ENCODE results near the gene LRCH1.
"Not testable (repeated sequence)": the region's sequence is repeated elsewhere in the genome, so short reads cannot be mapped to it uniquely, and the experiment has no call there.

LRCH1 gene, protein sequence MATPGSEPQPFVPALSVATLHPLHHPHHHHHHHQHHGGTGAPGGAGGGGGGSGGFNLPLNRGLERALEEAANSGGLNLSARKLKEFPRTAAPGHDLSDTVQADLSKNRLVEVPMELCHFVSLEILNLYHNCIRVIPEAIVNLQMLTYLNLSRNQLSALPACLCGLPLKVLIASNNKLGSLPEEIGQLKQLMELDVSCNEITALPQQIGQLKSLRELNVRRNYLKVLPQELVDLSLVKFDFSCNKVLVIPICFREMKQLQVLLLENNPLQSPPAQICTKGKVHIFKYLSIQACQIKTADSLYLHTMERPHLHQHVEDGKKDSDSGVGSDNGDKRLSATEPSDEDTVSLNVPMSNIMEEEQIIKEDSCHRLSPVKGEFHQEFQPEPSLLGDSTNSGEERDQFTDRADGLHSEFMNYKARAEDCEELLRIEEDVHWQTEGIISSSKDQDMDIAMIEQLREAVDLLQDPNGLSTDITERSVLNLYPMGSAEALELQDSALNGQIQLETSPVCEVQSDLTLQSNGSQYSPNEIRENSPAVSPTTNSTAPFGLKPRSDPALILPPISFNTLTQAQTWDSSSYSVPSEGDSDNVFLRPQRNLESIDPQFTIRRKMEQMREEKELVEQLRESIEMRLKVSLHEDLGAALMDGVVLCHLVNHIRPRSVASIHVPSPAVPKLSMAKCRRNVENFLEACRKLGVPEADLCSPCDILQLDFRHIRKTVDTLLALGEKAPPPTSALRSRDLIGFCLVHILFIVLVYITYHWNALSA

DNA sequence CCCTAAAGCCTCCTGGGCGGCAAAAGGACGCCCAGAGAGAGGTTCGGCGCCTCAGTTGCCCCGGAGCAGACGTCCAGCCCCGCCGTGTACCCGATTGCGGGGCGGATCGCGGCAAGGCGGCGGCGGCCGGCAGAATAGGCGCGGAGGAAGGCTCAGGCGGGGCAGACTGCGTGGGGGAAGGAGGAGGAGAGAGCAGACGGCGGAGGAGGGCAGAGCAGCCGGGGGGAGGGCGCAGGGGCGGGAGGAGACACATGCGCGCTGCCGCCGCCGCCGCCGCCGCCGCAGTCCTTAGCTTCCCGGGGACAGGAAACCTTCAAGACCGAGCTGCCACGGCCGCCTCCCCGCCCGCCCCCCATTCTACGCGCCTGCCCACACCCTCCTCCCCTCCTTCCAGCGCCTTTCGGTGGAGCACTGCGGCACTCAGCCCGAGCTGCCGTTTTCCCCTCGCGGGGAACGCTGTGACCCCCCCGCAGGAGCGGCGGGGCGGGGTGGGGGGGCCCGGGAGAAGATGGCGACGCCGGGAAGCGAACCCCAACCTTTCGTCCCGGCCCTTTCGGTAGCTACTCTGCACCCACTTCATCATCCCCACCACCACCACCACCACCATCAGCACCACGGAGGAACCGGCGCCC is at the start of gene LRCH1:
Gene LRCH1, plus strand, starts transcription at position 282 of the 632 bp plus-strand sequence. Its CDS starts 227 bp downstream, at position 509.
- TF ChIP-seq, protein P1, sequence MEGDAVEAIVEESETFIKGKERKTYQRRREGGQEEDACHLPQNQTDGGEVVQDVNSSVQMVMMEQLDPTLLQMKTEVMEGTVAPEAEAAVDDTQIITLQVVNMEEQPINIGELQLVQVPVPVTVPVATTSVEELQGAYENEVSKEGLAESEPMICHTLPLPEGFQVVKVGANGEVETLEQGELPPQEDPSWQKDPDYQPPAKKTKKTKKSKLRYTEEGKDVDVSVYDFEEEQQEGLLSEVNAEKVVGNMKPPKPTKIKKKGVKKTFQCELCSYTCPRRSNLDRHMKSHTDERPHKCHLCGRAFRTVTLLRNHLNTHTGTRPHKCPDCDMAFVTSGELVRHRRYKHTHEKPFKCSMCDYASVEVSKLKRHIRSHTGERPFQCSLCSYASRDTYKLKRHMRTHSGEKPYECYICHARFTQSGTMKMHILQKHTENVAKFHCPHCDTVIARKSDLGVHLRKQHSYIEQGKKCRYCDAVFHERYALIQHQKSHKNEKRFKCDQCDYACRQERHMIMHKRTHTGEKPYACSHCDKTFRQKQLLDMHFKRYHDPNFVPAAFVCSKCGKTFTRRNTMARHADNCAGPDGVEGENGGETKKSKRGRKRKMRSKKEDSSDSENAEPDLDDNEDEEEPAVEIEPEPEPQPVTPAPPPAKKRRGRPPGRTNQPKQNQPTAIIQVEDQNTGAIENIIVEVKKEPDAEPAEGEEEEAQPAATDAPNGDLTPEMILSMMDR (IDR thresholded peaks at IDR 0.05): no peak
- peak within 1 kb of the TSS; percentile 88 for H3K4me3 ChIP-seq
- H3K27ac ChIP-seq: peak within 1 kb of the TSS; percentile 93 to 94
- peak; percentile 92 for DNase-seq (ENCODE audit: low spot score)

DNA sequence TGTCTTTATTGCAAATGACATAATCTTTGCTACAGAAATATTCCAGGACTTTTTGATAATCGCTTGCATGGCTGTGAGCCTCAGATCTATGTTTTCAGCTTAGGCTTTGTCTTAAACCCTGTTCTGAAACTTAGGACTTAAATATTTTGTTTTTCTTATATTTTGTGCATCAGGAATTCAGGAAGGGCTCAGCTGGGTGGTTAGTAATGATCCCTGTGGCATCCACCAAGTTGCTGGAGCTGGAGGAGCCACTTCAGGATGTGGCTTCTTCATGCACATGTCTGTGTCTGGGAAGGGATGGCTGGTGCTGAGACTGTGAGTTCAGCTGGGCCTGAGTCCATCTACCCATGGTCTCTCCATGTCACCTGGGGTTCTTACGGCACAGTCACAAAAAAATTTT is 48.9 kb upstream of the LRCH1 start:
- Histone ChIP-seq H3K4me3 (no peak overlapping the region), H3K27ac (no peak overlapping the region)
- DNase-seq (ENCODE audit: low spot score): no peak
- TF ChIP-seq, protein P1 (IDR thresholded peaks at IDR 0.05): no peak

DNA sequence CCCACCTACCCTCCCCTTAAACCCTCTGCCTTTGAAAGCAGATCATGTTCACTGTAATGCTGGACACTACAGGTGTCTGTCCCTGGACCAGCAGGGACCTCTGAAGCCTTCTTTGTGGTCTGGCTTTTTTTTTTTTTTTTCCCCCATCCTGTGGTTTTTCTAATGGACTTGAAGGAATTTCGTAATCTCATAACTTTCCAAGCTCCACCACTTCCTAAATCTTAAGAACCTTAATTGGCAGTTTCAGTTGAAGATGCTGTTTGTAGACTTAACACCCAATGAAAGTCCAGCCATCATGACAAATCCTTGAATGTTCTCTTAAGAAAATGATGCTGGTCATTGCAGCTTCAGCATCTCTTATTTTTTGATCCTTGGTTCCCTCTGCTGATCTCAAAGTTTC is 45.0 kb upstream of the LRCH1 start:
- H3K4me3 ChIP-seq: no peak overlapping the region
- TF ChIP-seq, protein P1 (IDR thresholded peaks at IDR 0.05): no peak
- H3K27ac ChIP-seq: no peak overlapping the region
- DNase-seq (ENCODE audit: low spot score): no peak

DNA sequence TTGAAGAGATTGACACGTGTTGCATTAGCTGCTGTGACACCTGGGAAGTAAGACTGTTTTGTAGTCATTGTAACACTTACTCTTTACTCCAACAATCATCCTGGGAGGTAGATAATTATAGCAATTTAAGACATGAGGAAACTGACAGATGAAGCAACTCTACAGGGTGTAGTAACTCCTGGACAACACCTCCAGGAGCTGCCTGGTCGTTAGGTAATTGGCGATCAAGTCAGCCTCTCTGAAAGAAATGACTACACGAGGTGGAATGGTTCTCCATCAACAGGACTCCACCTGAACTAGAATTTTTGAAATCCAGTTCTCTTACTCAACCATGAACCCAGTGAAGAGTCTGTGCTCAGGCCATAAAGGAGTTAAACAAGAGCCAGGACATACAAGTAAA is 43.0 kb upstream of the LRCH1 start:
- Histone ChIP-seq H3K4me3 (no peak overlapping the region), H3K27ac (no peak overlapping the region)
- DNase-seq (ENCODE audit: low spot score): no peak
- TF ChIP-seq, protein P1 (IDR thresholded peaks at IDR 0.05): no peak

DNA sequence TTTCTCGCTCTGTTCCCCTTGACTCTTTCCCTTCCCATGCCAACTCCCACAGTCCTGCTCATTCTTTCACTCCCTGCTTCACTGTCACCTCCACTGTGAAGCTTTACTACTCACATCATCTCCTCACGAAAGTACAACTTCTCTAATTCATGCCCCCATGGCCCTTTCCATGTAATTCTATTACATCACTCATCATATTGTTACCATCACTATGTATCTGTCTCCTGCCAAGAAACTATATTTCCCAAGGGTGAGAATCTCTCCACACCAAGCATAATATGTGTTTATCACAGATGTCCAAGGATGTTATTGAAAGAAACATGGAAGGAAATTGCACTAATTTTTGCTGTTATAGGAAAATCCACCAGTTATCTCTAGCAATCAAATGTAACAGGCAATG is 37.2 kb upstream of the LRCH1 start:
- Histone ChIP-seq H3K4me3 (no peak overlapping the region), H3K27ac (no peak overlapping the region)
- no peak for DNase-seq (ENCODE audit: low spot score)
- TF ChIP-seq, protein P1 (IDR thresholded peaks at IDR 0.05): no peak

DNA sequence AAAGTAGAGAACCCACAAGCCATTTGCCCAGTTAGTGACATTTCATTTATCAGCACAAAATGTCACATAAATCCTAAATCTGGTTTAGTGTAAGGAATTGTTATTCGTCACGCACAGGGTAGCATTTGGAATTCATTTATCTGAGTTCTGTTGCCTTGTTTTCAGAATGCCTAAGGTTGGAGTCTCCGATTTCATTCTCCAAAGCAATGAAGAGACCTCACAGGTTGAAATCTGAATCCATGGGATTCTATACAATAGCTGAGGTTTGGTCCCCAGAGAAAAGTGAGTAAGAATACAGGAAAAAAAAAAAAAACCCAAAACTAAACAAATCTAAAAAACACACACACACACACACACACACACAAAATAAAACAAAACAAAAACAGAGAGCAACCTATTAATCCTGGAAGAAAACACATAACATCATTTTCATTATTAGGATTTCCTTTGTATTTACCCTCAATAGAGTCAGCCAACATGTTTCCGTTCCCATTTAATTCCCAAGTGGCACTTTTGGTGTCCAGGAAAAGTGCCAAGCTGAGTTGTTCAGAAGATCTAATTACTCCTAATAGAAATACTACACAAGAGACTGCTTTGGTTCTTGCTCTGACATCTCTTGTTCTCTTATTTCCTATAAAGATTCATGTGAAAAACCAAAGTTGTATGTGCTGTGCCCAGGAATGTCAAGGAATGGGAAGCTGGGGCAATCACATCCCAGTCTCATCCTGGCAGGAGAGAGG is 36.2 kb upstream of the LRCH1 start:
- TF ChIP-seq, protein P1 (IDR thresholded peaks at IDR 0.05): no peak
- no peak for DNase-seq (ENCODE audit: low spot score)
- Histone ChIP-seq H3K4me3 (no peak overlapping the region), H3K27ac (no peak overlapping the region)

DNA sequence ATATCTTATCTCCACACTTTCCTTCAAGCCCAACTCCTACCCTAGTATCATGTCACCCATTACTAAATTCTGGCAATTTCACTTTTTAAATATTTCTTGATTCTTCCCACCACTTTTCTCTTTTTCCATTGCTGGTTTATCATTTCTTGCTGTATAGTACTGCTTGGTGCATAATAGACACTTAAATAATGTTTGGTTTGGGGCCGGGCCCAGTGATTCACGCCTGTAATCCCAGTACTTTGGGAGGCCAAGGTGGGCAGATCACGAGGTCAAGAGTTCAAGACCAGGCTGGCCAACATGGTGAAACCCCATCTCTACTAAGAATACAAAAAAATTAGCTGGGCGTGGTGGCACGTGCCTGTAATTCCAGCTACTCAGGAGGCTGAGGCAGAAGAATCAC is 35.2 kb upstream of the LRCH1 start:
- H3K27ac ChIP-seq; H3K4me3 ChIP-seq; DNase-seq (ENCODE audit: low spot score): not testable (repeated sequence)

Measured in coronary artery (tissue), 2 donors.